Measurements from ENCODE around the gene LRRC55. TPM values are rescaled to one million over a fixed set of nuclear protein-coding genes. Genes with fewer than 3 reads are reported as not detected.

LRRC55 gene
- total and polyA plus RNA-seq, 9 of the 15 experiments (the other 6 are each of a cell fraction or from before 2014, with no cell fraction given) = not detected

GRCh38 chr11:57222239-57222638 lies 40.5 kb downstream of the LRRC55 start:
- Histone ChIP-seq H3K4me1 (replicated peaks in 1 of 2; ENCODE audit: control insufficient read depth in 2 of 2, insufficient read depth in 2 of 2, low read length in 2 of 2) (0 out of 5 replicates have a peak, but pooled peaks cover 0 to 3% of the 10 kb centered on the region in 2 experiments), H3K79me2 (ENCODE audit: control insufficient read depth, insufficient read depth, low read length) (no peaks in the 10 kb centered on the region), H4K20me1 (replicated peaks; ENCODE audit: control insufficient read depth, insufficient read depth, low read length) (no peaks in the 10 kb centered on the region), H3K4me2 (ENCODE audit: insufficient read depth, low read length) (no peak overlapping the region), H3K4me3 (no peak overlapping the region), H3K9me1 (ENCODE audit: control insufficient read depth, insufficient read depth, low read length) (no peaks in the 10 kb centered on the region), H3K9me3 (replicated peaks; ENCODE audit: control insufficient read depth, insufficient read depth, low read depth, low read length) (no peaks in the 10 kb centered on the region), H2AFZ (ENCODE audit: low read depth, low read length) (no peak overlapping the region), H3K36me3 (ENCODE audit: control insufficient read depth, insufficient read depth, low read length) (no peaks in the 10 kb centered on the region), H3K27me3 (ENCODE audit: control insufficient read depth in 2 of 2, insufficient read depth in 2 of 2, low read length in 2 of 2) (peaks cover 7 to 8% of the 10 kb centered on the region in 2 experiments; a peak in 3 of 5 replicates), H3K27ac (ENCODE audit: extremely low read depth, low read depth, low read length) (no peak overlapping the region), H3K9ac (ENCODE audit: insufficient read depth in 1 of 2, low read depth in 2 of 2, low read length in 2 of 2) (no peak overlapping the region)
- in situ Hi-C loops (cut with MboI) = no loop called here
- intact Hi-C loops (cut with micrococcal nuclease) = no loop called here
- ATAC-seq (no peak), FAIRE-seq (no peak), DNase-seq (ENCODE audit: extremely low read depth in 1 of 4, low spot score in 3 of 4) (no peak)
- ChIA-PET CTCF (ENCODE audit: low intra/inter-chr PET ratio) (no interaction called here), POLR2A (interaction anchor here (1.3 kb wide), 2 partner anchors 10 to 55 kb away, joined by 3 read pairs; no protein-coding TSS in a partner anchor)
- no TSS peak for BruUV-seq (replicated peaks)
- TF ChIP-seq ZZZ3 (IDR thresholded peaks at IDR 0.05) = no peak
- no peak for TF ChIP-seq LEF1 (IDR thresholded peaks at IDR 0.05)
- TF ChIP-seq PRPF4 (IDR thresholded peaks at IDR 0.05; ENCODE audit: insufficient read depth, low read depth, low read length, poor library complexity, severe bottlenecking) = no peak
- TF ChIP-seq GATAD2B (IDR thresholded peaks at IDR 0.05; ENCODE audit: borderline replicate concordance) = no peak
- TF ChIP-seq SLC30A9 (CRISPR knock-in tag; IDR thresholded peaks at IDR 0.05) = no peak
- no peak for TF ChIP-seq SAP30 (IDR thresholded peaks at IDR 0.05; ENCODE audit: borderline replicate concordance, insufficient read depth, low read depth, low read length, poor library complexity, severe bottlenecking)
- no peak for TF ChIP-seq ZNF280A (IDR thresholded peaks at IDR 0.05; ENCODE audit: low read depth, partially characterized antibody)
- no peak for TF ChIP-seq HES1 (IDR thresholded peaks at IDR 0.05; ENCODE audit: low read depth)
- 0% methylated on average over 1 of the region's 1 CpG for WGBS (ENCODE audit: insufficient coverage, low coverage, missing lambda C conversion rate)
